GM23338 (cell line): ENCODE measurements around the gene AANAT. TPM values are rescaled to one million over a fixed set of nuclear protein-coding genes. Genes with fewer than 3 reads are reported as not detected.

Source experiments
- ATAC-seq: fragments of 200-7000 bp; cut with Tn5 transposase; 3 replicates; pipeline ENCODE4 v1.9.1; 2020
- DNase-seq: peaks from one replicate; pipeline ENCODE4 v3.0.0-alpha.2; 2015; ENCODE audit warnings: low spot score
- H2AFZ ChIP-seq: fragments of 200-600 bp; sonication (generic); 2 replicates; pipeline ENCODE4 v1.8.0; 2016; ENCODE audit warnings: antibody characterized with exemption, mild to moderate bottlenecking, moderate library complexity
- H3F3A ChIP-seq: fragments of 200-600 bp; sonication (generic); replicated peaks from 2 replicates; pipeline ENCODE4 v1.8.0; 2017; ENCODE audit warnings: antibody characterized with exemption, mixed run types, low read depth
- H3K27ac ChIP-seq: fragments of 200-600 bp; sonication (generic); 2 replicates; pipeline ENCODE4 v1.6.1; 2016; ENCODE audit warnings: low read depth
- H3K27me3 ChIP-seq: fragments of 200-600 bp; sonication (generic); 2 replicates; pipeline ENCODE4 v1.8.0; 2016; ENCODE audit warnings: mild to moderate bottlenecking, mixed run types, moderate library complexity; ENCODE audit not compliant: insufficient read depth
- H3K36me3 ChIP-seq: fragments of 200-600 bp; sonication (generic); 2 replicates; pipeline ENCODE4 v1.8.0; 2016; ENCODE audit warnings: mild to moderate bottlenecking; ENCODE audit not compliant: insufficient read depth
- H3K4me1 ChIP-seq: fragments of 200-600 bp; sonication (generic); 2 replicates; pipeline ENCODE4 v1.8.0; 2016; ENCODE audit warnings: mild to moderate bottlenecking, moderate library complexity; ENCODE audit not compliant: insufficient read depth
- H3K4me2 ChIP-seq: fragments of 200-600 bp; sonication (generic); 2 replicates; pipeline ENCODE4 v1.7.1; 2017; ENCODE audit warnings: mixed run types
- H3K4me3 ChIP-seq: fragments of 200-600 bp; sonication (generic); 2 replicates; pipeline ENCODE4 v1.6.1; 2016; ENCODE audit warnings: mixed run types
- H3K79me2 ChIP-seq: fragments of 200-600 bp; sonication (generic); replicated peaks from 2 replicates; pipeline ENCODE4 v1.8.0; 2017; ENCODE audit warnings: mild to moderate bottlenecking; ENCODE audit not compliant: insufficient read depth
- H3K9me2 ChIP-seq: fragments of 200-600 bp; sonication (generic); 2 replicates; pipeline ENCODE4 v1.8.0; 2017; ENCODE audit not compliant: insufficient read depth
- H4K20me1 ChIP-seq: fragments of 200-600 bp; sonication (generic); replicated peaks from 2 replicates; pipeline ENCODE4 v1.8.0; 2017; ENCODE audit warnings: mild to moderate bottlenecking; ENCODE audit not compliant: insufficient read depth
- H3K27ac Mint-ChIP-seq: 2 replicates; pipeline ENCODE4 v1.8.0; 2020; ENCODE audit warnings: inconsistent platforms, mild to moderate bottlenecking, moderate library complexity, mixed read lengths
- H3K27me3 Mint-ChIP-seq: 3 replicates; pipeline ENCODE4 v1.8.0; 2022; ENCODE audit warnings: low read depth, mild to moderate bottlenecking, moderate library complexity, mixed read lengths, inconsistent platforms; ENCODE audit not compliant: insufficient read depth, poor library complexity
- H3K36me3 Mint-ChIP-seq: 3 replicates; pipeline ENCODE4 v1.8.0; 2021; ENCODE audit warnings: low read depth, mild to moderate bottlenecking, inconsistent platforms, moderate library complexity, mixed read lengths
- H3K4me1 Mint-ChIP-seq: 3 replicates; pipeline ENCODE4 v1.8.0; 2020; ENCODE audit warnings: mild to moderate bottlenecking, inconsistent platforms, mixed read lengths
- H3K4me3 Mint-ChIP-seq: 3 replicates; pipeline ENCODE4 v1.8.0; 2021; ENCODE audit warnings: moderate library complexity, mild to moderate bottlenecking, inconsistent platforms, mixed read lengths
- H3K9me3 Mint-ChIP-seq: 3 replicates; pipeline ENCODE4 v1.8.0; 2020; ENCODE audit warnings: moderate library complexity, mild to moderate bottlenecking, inconsistent platforms, mixed read lengths
- CREB1 ChIP-seq: fragments of 250-450 bp; sonication (Bioruptor Pico); IDR thresholded peaks from 2 replicates; pipeline ENCODE4 v1.5.0; 2020; ENCODE audit warnings: low read depth, mild to moderate bottlenecking, moderate library complexity
- CTCF ChIP-seq, 2 experiments: fragments of 200-600 bp in 1 of 2; sonication (generic) in 1 of 2; conservative IDR thresholded peaks; 2 replicates each; pipeline versions ENCODE4 v1.5.1 to v1.6.1; 2016 to 2017; ENCODE audit warnings: antibody characterized with exemption in 2 of 2, low read depth in 2 of 2, mild to moderate bottlenecking in 2 of 2, moderate library complexity in 1 of 2
- EZH2phosphoT487 ChIP-seq: fragments of 200-600 bp; sonication (generic); IDR thresholded peaks from one replicate; pipeline ENCODE4 v1.8.1; 2018; ENCODE audit warnings: antibody characterized with exemption; ENCODE audit not compliant: unreplicated experiment
- JUNB ChIP-seq: IDR thresholded peaks from one replicate; pipeline ENCODE4 v1.6.1; 2016; ENCODE audit warnings: antibody characterized with exemption; ENCODE audit not compliant: unreplicated experiment
- POLR2AphosphoS5 ChIP-seq: IDR thresholded peaks from 2 replicates; pipeline ENCODE4 v1.6.1; 2016; ENCODE audit warnings: antibody characterized with exemption, low read depth
- STAT1 ChIP-seq: IDR thresholded peaks from one replicate; pipeline ENCODE4 v1.6.1; 2016; ENCODE audit warnings: antibody characterized with exemption; ENCODE audit not compliant: unreplicated experiment
- ZNF331 ChIP-seq: fragments of 250-450 bp; sonication (Bioruptor Pico); IDR thresholded peaks from 2 replicates; pipeline ENCODE4 v1.5.0; 2020; ENCODE audit warnings: low read depth, mild to moderate bottlenecking, moderate library complexity
- ZNF462 ChIP-seq: fragments of 250-450 bp; sonication (Bioruptor Pico); IDR thresholded peaks from 2 replicates; pipeline ENCODE4 v1.5.0; 2020; ENCODE audit warnings: mild to moderate bottlenecking, moderate library complexity
- polyA plus RNA-seq: library from polyadenylated mRNA; unstranded; fragments of >200 nt; fragmentation: Nextera tagmentation; extraction: Ambion mirVana; gene quantifications from 2 replicates; pipeline ENCODE4 v1.2.1, GENCODE V29; 2016
- total RNA-seq: library from RNA; depleted of rRNA; stranded (reverse); fragments of >200 nt; shearing (Covaris generic); gene quantifications from 2 replicates; pipeline ENCODE4 v1.2.3, GENCODE V29; 2014

AANAT gene
- total and polyA plus RNA-seq, 2 experiments from 2014 or later, result 0.28 to 1.0 TPM

- 0 out of 2 replicates have a peak overlapping the region, but pooled peaks have one; percentile 66 for H3K27ac ChIP-seq
- no peak for TF ChIP-seq STAT1
- TF ChIP-seq JUNB, result no peak
- no peak for TF ChIP-seq POLR2AphosphoS5
- TF ChIP-seq EZH2phosphoT487, result no peak
- no peak for TF ChIP-seq ZNF331 (CRISPR knock-in tag)
- no peak for TF ChIP-seq ZNF462 (CRISPR knock-in tag)
- TF ChIP-seq CTCF (conservative IDR thresholded peaks at IDR 0.05; ENCODE audit: low read depth in 2 of 2), result no peak
- no peak for TF ChIP-seq CREB1 (CRISPR knock-in tag)
- Mint-ChIP-seq H3K27ac (no peak overlapping the region), H3K4me3 (no peak overlapping the region), H3K27me3 (peaks cover 7% of the 10 kb centered on the region), H3K36me3 (peaks cover 25% of the 10 kb centered on the region), H3K4me1 (peaks cover 35% of the 10 kb centered on the region), H3K9me3 (no peaks in the 10 kb centered on the region)
- no peaks in the 10 kb centered on the region; the same call in 1 of the 2 replicates for H3K9me2 ChIP-seq
- no peaks in the 10 kb centered on the region for H3K27me3 ChIP-seq
- H3K4me1 ChIP-seq, result peaks cover 24% of the 10 kb centered on the region
- peaks cover 95% of the 10 kb centered on the region for H3K79me2 ChIP-seq
- peak; percentile 74 for ATAC-seq
- H4K20me1 ChIP-seq, result peaks cover 56% of the 10 kb centered on the region
- H3K4me3 ChIP-seq, result no peak overlapping the region
- peak; percentile 48 for DNase-seq
- no peak overlapping the region for H2AFZ ChIP-seq
- peaks cover 3% of the 10 kb centered on the region; the same call in 1 of the 2 replicates for H3F3A ChIP-seq
- H3K4me2 ChIP-seq, result no peak overlapping the region
- H3K36me3 ChIP-seq, result no peaks in the 10 kb centered on the region
These were observed 46.4 kb upstream of the AANAT start for GRCh38 chr17:76421044-76421407.
